Brain microvascular endothelial cell (primary cell): ENCODE data around the gene PFKFB3.
A peak's percentile ranks its signal among the peaks of the same experiment; 100 is the strongest.

Experiments
- DNase-seq: peaks from one replicate; pipeline ENCODE4 v3.0.0-alpha.2; 2020
- H3K27ac ChIP-seq: fragments of 250-450 bp; sonication (Bioruptor Pico); 2 replicates; pipeline ENCODE4 v1.5.1; 2020; ENCODE audit warnings: mild to moderate bottlenecking, moderate library complexity
- H3K27me3 ChIP-seq: fragments of 250-450 bp; sonication (Bioruptor Pico); replicated peaks from 2 replicates; pipeline ENCODE4 v1.5.1; 2020; ENCODE audit warnings: mild to moderate bottlenecking
- H3K36me3 ChIP-seq: fragments of 250-450 bp; sonication (Bioruptor Pico); replicated peaks from 2 replicates; pipeline ENCODE4 v1.5.1; 2020; ENCODE audit warnings: mild to moderate bottlenecking
- H3K4me3 ChIP-seq: 2 replicates; pipeline ENCODE4 v1.5.1; 2011; ENCODE audit warnings: low read depth, mild to moderate bottlenecking, control low read depth, low read length, moderate library complexity
- CTCF ChIP-seq: IDR thresholded peaks from 2 replicates; pipeline ENCODE4 v1.5.1; 2011; ENCODE audit warnings: low read depth, mild to moderate bottlenecking, moderate library complexity, low read length, control low read depth, inconsistent platforms; ENCODE audit errors: missing control alignments
- in situ Hi-C: cut with HindIII; loops from 2 replicates; pipeline ENCODE4 v1.10.0; 2017; ENCODE audit warnings: low sequenced_read_pairs, low pct_ligation_motif_present

The PFKFB3 gene

GRCh38 chr10:6167456-6167855 lies 35.3 kb upstream of the PFKFB3 start:
- Histone ChIP-seq H3K27me3 (no peaks in the 10 kb centered on the region), H3K36me3 (no peaks in the 10 kb centered on the region), H3K27ac (no peak overlapping the region), H3K4me3 (no peak overlapping the region)
- in situ Hi-C loops: no loop called here
- TF ChIP-seq CTCF: no peak
- DNase-seq: no peak

DNA sequence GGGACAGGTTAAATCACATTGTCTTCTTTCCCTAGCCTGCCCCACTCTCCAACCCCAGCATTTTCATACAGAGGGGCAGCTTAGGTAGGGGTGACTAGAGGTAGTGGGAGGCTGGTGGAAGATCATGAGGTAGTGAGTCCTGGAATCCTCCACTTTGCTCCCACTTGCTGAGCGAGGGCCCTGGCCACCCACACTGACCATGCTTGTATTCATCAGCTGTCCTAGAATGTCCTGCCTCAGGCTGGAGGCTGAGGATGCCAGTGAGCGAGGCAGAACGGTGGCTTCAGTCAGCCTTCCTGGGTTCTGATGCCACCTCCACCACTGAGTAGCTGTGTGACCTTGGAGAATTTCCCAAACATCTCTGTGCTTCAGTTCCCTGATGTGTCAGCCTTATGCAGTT lies 34.6 kb upstream of the PFKFB3 start:
- TF ChIP-seq CTCF: no peak
- no peaks in the 10 kb centered on the region for H3K27me3 ChIP-seq
- no peak overlapping the region for H3K4me3 ChIP-seq
- H3K36me3 ChIP-seq: no peaks in the 10 kb centered on the region
- in situ Hi-C loops: no loop called here
- no peak for DNase-seq
- H3K27ac ChIP-seq: no peak overlapping the region

GRCh38 chr10:6170638-6171037 lies 32.1 kb upstream of the PFKFB3 start:
- H3K36me3 ChIP-seq: no peaks in the 10 kb centered on the region
- no peak overlapping the region for H3K4me3 ChIP-seq
- H3K27me3 ChIP-seq: no peaks in the 10 kb centered on the region
- no peak overlapping the region for H3K27ac ChIP-seq
- DNase-seq: no peak
- TF ChIP-seq CTCF: no peak
- in situ Hi-C loops: no loop called here

DNA sequence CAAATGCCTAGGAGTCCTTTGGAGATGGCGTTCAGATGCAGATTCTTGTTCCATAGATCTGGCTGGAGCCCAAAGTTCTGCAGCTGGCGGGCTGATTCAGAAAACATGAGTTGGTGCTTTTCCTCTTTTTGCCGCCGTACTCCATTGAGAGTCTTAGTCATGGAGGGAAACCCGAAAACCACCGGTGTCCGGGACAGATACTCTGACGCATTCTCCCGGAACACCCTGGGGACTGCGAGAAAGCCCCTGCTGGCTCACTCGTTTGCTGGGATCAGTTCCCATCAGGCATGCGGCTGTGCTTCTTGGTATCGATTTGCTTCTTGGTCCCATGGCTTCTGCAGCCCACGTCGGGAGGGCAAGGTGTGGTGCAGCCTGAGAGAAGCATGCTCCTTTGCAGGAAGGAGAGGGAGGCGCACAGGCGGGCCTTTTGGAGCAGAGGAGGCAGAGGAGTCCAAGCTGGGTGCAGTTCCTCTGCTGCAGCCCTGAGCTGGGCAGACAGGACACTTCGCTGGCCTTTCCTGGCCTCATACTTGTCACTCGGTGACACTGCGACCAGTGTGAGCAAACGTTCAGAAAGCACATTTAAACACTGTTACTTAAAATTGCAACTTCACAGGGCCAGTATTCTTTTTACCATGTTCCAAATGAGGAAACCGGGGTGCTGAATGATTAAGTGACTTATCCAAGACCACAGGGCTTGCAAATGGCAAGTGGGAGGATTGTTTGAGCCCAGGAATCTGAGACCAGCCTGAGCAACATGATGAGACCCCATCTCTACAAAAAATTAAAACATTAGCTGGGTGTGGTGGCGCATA lies 30.6 kb upstream of the PFKFB3 start:
- DNase-seq: peak; percentile 95
- peak overlapping the region; percentile 71 for H3K27ac ChIP-seq
- H3K4me3 ChIP-seq: no peak overlapping the region
- in situ Hi-C loops: no loop called here
- peak; percentile 18 for TF ChIP-seq CTCF
- H3K36me3 ChIP-seq: no peaks in the 10 kb centered on the region
- H3K27me3 ChIP-seq: no peaks in the 10 kb centered on the region

DNA sequence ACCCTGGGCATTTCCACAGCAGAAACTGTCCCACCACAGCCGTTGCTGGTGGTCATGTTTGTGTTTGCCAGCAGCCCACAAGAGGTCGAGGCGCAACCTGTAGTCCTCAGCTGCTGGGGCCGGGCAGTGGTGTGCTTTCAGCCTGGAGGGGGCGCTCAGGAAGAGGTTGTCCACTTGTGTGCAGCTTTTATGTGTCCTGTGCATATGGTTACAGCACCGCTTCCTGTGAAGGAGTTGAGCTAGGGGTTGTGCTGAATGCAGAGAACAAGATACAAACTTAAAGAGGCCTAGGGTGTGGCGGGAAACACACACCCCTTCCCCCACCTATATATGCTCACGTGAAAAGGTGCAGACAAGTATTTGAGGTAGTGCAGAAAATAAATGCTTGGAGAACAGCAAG lies 29.5 kb upstream of the PFKFB3 start:
- Histone ChIP-seq H3K27me3 (no peaks in the 10 kb centered on the region), H3K4me3 (no peak overlapping the region), H3K27ac (no peak overlapping the region), H3K36me3 (no peaks in the 10 kb centered on the region)
- in situ Hi-C loops: no loop called here
- TF ChIP-seq CTCF: peak; percentile 54
- DNase-seq: no peak
